ENCODE data around the gene ARHGAP10.

Gene ARHGAP10

DNA sequence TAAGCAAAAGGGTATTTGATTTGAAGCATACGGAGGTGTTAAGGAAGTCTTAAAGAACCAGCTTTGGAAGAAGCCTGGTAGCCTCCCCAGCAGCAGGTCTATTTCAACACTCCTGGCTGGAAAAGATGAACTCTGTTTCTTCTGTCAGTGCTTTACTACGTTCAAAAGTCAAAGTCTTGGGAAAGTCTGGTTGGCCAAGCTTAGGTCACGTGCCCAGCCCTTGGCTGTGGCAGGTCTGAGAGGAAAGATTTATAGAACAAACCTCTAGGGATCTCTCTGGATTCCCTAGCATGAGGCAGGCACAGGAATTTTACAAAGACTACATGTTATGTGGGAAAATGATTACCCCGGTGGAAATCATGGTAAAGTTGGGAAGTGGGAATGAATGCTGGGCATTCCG lies 8.6 kb upstream of the ARHGAP10 start:
- no peak for DNase-seq (ENCODE audit: insufficient read length, low spot score)
- no peak for FAIRE-seq
- no peak for TF ChIP-seq CTCF (IDR thresholded peaks at IDR 0.05; ENCODE audit: insufficient read depth, missing control alignments)

GRCh38 chr4:147724468-147725201 lies 7.3 kb upstream of the ARHGAP10 start:
- no peak for DNase-seq (ENCODE audit: insufficient read length, low spot score)
- FAIRE-seq = no peak

DNA sequence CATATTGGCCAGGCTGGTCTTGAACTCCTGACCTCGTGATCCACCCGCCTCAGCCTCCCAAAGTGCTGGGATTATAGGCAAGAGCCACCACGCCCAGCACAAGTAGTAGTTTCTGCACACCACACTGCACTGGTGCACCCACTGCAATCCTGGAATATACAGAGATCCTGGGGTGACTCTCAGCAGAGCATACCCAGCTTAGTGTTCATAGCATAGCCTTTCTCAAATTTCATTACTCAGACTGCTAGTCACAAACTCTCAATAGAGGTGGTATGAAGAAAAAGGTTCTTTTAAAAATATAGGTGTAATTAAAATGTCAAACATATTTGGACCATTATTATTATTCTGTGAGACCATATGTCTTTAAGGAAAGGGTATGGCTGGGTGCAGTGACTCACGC lies 6.2 kb upstream of the ARHGAP10 start:
- no peak for TF ChIP-seq CTCF (IDR thresholded peaks at IDR 0.05; ENCODE audit: insufficient read depth, missing control alignments)
- no peak for DNase-seq (ENCODE audit: insufficient read length, low spot score)
- FAIRE-seq = no peak

More at GRCh38 chr4:147724468-147725201, 7.3 kb upstream of the ARHGAP10 start:
- no peak for TF ChIP-seq CTCF (IDR thresholded peaks at IDR 0.05; ENCODE audit: insufficient read depth, missing control alignments)

DNA sequence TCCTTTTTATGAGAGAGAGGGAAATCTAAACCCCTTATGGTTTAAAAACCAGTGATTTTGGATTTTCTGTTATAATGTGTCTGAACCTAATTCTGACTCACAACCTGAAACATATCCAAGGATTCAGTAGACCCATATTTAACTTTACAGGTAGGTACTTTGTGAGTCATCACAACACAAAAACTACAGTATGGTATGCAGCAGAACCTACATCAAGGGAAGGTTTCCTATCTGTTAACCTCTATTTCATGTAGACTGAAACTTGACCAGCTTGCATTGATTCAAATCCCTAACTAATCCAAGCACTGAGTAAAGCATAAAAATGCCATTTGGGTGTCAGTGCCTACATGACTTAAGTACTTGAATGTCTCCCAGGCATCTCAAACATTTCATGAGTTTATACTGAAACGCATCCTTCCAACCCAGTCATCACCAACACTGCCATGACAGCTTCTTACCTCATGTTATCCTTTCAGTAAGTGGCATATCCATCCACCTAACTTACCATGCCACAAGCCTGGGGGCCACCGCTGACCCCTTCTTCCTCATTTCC lies 4.3 kb upstream of the ARHGAP10 start:
- TF ChIP-seq CTCF (IDR thresholded peaks at IDR 0.05; ENCODE audit: insufficient read depth, missing control alignments) = no peak
- no peak for DNase-seq (ENCODE audit: insufficient read length, low spot score)
- no peak for FAIRE-seq

- no peak for FAIRE-seq
- TF ChIP-seq CTCF (IDR thresholded peaks at IDR 0.05; ENCODE audit: insufficient read depth, missing control alignments) = no peak
Measured at GRCh38 chr4:147730333-147730732, 1.6 kb upstream of the ARHGAP10 start.

DNA sequence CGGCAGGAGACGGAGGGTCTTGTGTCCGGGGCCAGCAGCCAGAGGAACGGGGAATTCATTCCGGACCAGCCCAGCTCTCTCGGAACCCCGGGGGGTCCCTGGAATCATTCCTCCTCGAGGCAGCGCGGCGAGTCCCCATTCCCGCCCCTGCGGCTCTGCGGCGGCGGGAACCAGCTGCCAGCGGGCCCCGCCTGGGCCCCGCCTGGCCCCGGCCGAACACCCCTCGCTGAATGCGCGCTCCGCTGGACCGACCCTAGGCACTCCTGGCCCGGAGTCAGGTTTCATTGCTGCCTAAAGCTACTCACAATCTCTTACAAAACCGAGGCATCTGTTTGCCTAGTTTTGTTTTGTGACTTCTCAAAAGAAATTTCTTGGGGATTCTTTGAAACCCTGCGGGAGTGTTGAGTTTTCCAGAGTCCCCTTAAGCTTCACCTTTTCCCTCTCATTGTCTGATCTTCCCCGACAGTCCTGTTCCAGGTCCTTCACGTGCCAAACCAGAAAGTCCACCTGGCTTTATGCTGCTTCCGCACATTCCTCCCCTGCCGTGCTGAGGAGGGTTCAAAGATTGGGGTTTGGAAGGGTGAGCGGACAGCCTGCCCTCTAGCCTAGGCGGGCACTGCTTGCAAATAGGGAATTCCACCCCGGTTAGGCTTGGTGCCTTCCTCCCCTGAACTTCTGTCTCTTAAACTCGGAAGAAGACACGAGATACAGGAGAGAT lies 789 bp downstream of the ARHGAP10 start:
- DNase-seq (ENCODE audit: insufficient read length, low spot score) = no peak
- FAIRE-seq = no peak
- TF ChIP-seq CTCF (IDR thresholded peaks at IDR 0.05; ENCODE audit: insufficient read depth, missing control alignments) = no peak

More at GRCh38 chr4:147730333-147730732, 1.6 kb upstream of the ARHGAP10 start:
- DNase-seq (ENCODE audit: insufficient read length, low spot score) = no peak

Data from D721Med (cell line).